GM19328 (cell line): ENCODE measurements around the gene MAP6.

Experiments
- ATAC-seq: cut with Tn5 transposase; IDR thresholded peaks from one replicate; pipeline ENCODE4 v1.9.1; 2021; ENCODE audit warnings: mild to moderate bottlenecking, moderate library complexity; ENCODE audit not compliant: unreplicated experiment

Gene MAP6

GRCh38 chr11:75632450-75632849, 36.4 kb downstream of the MAP6 start:
- no peak for ATAC-seq

DNA sequence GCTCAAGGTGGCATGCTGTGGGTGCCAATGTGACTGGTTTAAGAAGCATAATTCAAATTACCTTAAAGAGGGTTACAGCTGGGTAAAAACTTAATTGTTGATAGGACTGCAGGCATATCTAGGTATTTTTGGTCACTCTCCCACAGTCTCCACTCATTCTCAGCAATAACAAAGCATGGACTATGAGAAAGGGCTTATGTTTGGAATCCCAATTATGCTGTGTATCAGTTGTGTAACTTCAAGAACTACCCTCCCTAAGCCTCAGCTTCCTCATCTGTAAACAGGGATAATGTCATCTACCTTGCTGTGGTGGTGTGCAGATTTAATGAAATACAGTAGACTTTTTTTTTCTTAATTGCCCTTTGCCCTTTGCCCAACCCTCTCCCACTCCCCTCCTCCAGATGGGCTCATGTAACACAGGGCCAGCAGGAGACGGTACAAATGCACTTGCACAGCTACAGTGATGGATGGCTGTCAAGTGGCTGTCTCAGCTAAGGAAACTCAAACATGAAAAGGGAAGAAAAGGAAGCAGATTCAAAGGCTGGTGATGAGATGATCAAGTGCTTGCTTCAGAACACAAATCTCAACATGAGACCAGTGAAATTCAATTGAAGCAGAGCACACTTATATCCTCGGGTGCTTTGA, 37.6 kb downstream of the MAP6 start:
- ATAC-seq = no peak

DNA sequence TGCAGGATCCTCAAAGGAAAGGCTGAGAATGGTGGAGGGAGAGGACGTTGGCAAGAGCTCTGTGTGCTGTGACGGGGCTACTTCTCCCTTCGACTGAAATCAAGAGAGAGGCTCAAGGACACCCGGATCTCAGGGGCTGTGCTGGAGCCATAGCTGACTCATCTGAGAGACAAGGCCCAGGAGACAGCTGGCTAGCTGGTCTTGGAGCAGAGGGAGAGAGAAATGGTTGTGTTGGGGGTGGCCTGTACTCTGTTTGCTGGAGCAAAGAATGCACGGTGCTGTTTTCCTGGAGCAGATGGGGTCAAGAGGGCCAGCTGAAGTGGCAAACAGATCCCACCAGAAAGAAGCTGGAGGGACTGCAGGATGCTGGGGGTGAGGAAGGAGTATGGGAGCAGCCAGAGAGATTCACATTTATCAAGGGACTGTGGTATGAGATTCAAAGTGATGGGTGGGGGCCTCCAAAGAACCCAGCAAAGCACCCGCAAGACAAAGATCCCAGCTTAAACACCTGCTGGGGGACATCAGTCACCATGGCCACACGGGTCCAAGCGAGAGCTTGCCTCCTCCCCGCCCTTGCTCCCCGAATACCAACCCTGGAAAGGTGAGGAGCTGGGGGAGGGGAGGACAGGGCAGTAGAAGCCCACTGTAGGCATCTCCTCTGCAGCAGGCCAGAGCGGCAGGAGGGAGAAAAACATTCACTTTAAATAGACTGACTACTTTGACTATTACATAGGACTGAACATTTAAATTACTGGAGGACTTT, 40.8 kb downstream of the MAP6 start:
- ATAC-seq = no peak

DNA sequence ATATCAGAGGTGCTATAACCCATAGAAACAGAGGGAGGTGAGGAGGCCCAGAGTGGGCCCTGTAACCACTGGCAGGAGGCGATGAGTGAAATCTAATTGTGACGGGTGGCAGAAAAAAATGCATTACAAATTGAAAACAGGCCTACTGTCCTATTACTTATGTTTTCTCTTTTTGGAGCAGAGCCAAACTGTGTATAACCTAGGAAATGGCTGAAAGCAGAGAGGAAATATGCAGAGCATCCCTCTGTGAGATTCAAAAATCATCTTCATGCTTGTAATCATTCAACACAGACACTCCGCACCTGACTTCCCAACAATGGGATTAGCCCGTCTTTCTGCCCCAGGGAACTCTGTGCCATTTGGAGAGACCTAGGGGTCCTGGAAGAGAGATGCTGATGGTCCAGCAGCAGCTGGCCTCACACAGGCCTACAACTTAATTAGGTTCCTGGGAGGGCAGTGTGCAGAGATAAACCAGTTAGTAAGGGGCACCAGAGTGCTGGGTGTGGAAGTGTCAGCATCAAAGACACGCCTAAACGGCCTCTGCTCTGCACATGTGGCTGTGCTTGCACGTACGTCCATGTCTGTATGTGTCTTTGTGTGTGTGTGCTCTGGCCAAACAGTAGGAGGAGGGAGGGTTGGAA, 41.8 kb downstream of the MAP6 start:
- no peak for ATAC-seq

DNA sequence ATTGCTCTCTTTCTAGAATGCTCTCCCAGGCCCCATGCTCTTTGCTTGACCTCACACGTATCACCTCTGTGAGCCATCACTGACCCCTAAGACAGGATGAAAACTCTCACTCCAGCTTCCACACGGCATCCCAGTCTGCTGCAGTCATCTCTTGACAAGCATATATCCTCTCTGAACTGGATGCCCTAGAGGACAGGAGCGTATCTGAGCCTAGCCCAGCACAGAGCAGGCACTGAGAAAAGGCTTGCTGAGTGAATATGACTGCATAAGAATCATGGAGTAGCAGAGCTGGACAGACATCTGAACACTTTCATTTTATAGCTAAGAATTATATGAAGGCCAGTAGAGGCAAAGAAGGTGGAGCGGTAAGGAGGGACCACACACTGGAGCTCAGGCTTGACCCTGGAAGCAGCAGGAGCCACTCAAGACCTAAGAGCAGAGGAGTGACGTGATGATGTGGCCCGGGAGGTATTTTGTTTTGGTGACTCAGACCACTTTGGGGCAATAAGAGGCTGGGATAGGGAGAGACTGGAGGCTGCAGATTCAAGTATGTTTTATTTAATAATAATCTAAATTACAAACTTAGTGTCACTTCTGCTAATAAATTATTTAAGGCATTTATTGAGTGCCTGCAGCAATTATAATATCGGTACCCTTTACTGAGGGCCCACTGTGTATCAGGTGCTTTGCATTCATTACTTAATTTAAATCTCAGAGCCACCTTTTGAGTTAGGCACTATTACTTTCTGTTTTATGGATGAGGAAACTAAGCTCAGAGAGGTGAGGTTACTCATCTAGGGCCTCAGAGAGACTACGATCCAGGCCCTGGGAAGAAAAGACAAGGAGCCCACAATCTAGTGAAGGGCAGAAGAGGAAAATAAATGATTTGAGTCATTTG, 42.6 kb downstream of the MAP6 start:
- no peak for ATAC-seq

DNA sequence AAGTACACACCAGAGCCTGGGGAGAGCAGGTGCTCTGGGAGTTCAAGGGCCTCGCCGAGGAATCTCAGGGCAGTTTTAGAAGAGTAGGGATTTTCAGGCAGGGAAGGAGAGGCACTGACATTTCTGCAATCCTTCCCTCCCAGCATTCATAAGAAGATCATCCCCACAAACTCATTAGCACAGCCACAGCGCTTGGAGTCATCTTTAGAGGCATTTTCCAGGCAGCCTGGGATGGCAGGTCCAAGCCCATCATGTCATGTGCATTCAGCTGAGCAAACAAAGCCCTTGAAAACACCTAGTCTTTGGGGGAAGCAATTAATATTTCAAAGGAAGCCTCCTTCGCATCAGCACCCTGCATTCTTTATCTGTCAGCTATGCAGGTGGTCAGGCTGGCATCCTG, 43.8 kb downstream of the MAP6 start:
- ATAC-seq = no peak

DNA sequence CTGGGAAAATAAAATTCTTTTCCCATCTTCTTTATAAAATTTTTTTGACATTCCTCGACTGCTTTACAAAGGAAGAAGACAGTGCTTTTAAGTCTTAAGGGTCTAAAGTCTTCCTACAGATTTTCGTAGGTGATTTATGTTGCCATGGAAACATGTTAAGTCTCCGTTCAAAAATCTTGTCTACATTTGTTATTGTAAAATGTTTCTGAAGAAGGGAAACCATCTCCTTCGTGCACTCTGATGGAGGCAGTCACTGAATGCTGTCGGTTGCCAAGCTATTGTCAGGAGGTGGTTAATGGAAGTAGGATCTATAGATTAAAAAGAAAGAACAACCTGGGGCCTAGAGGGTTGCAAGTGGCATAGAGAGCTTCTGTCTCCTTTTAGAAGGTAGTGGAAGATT, 52.6 kb downstream of the MAP6 start:
- no peak for ATAC-seq

GRCh38 chr11:75615751-75616150, 53.1 kb downstream of the MAP6 start:
- no peak for ATAC-seq

- ATAC-seq = no peak
Measured at GRCh38 chr11:75611823-75612222, 57.0 kb downstream of the MAP6 start.

DNA sequence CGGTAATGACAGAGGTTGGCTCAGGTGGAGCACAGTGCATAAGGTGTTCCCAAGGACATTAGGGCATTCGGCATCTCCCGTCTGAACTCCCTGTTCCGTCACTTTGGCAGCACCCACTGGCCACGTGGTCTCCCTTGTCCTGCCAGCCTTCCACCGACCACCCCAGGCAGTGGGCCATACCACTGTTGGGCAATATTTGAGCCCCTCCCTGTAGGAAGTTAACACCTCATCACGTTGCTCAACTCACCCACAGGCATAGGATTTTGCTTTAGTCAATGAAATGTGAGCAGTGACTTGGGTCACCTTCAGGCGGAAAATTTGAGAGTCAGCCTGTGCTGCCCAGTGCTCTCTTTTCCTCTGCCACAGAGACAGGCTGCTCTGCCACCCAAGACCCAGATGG, 62.7 kb downstream of the MAP6 start:
- no peak for ATAC-seq

DNA sequence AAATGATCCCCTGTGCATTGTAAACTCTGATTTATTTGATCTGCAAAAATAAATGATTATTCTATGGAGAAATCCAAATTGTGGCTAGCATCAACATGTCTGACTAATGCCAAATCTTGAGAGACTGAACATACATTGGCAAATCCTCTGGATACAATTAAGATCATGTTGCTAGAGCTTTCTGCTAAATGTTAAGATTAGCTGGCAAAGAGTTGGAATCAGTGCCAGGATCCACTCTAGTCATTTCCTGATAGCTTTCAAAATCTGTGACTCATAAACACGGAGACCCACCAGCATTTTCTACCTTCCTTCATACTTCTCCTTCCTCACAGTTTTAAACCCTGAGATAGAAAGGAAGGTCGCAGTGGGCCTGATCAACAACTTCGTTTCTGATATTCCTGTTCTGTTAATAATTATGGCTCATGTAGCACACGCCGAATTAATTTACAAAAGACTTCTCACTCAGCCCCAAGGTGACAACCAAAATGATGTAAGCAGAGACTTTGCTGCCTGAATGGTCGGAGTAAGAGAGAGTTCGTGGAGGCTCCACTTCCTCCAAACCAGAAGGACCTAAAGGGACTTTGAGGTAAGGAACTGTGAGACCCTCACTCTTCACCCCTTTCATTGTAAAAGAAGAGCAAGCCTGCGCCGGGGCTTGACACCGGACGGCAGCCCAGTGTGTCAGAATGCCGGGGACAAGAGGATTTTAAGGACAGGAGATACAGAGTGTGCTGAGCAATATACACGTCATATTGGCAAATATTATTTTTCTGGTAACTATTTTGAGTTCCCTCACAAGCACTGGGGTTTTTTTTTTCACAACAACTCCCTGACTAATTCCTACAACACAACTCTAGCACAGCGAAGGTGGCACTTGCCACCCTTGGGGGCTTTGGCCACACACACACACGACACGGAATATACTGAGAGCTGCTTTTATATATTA, 64.8 kb downstream of the MAP6 start:
- ATAC-seq = no peak

DNA sequence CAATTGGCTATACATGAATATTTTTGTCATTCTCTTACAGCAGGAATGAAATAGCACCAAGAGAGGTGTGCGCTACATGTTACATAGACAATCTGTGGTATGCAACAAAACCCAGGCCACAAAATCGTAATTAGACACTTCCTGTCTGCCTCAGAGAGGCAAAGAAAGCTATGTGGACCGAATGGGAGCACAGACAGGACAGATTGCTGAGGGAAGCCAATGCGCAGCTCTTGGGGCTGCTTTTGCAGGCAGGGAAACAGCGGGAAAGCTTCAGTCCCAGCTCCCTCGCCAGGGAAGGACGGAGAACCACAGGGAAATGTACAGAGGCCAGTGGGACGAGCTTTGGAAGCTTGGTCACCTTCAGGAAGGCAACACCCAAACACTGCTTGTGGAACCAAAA, 65.9 kb downstream of the MAP6 start:
- ATAC-seq = no peak

DNA sequence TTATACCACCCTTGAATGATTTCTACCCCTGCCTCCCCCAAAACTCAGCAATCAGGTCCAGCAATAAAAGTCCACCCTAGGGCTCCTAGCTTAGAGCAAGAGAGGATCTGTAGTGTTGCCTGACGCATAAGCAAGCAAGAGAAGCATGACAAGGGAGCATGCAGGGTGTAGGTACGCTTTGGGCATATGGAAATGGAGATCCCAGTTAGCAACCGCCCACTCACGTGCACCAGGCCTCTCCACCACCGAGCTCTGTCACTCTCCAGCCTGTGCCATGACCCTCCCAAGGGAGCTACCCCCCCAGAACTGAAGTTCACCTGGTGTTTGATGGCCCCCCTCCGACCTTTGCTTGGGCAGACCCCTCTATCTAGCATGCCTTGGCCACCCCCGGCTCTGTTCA, 67.3 kb downstream of the MAP6 start:
- ATAC-seq = no peak

- no peak for ATAC-seq
Measured at GRCh38 chr11:75600356-75600755, 68.5 kb downstream of the MAP6 start.

GRCh38 chr11:75598900-75599299, 69.9 kb downstream of the MAP6 start:
- no peak for ATAC-seq

DNA sequence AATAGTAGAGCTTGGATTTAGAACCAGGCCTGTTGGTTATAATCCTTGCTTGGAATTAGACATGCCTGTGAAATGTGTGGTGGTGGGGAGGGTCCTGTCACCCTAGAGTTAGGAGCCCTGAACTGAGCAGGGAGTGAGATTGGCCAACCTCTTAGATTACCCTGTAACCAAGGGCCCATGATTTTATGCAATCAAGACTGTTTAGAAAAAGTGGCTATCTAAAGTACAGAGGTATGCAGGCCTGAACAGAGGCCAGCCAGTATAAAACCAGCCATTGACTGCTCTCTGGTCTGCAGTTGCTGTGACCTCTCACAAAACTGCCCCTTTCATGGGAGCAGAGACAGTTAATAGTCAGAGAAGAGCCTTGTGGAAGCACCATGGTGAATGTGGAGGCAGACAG, 70.6 kb downstream of the MAP6 start:
- ATAC-seq = no peak

- ATAC-seq = no peak
Measured at GRCh38 chr11:75597636-75598035, 71.2 kb downstream of the MAP6 start.

GRCh38 chr11:75596914-75597313, 71.9 kb downstream of the MAP6 start:
- no peak for ATAC-seq

DNA sequence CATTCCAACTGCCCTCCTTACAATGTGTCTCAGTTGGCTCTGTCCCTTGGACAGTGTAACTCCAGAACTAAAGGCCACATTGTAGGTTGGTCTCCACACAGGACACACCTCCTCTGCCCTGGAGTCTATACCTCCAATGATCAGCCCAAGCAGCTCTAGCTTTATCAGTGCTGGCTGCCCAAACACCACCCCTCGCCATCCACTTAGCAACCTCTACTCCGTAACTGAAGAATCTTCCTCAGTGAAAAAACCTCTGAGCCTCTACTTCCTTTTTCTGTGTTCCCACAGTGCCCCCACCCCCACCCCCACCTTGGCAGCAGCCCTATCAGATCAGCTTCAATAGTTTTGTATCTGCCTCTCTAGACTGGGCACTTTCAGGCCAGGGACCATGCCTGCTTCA, 73.4 kb downstream of the MAP6 start:
- ATAC-seq = no peak

- no peak for ATAC-seq
Measured at GRCh38 chr11:75594211-75594610, 74.6 kb downstream of the MAP6 start.
